H1 (cell line): ENCODE results near the gene PLCL1. TPM values are rescaled to one million over a fixed set of nuclear protein-coding genes. Genes with fewer than 3 reads are reported as not detected.

Experiments
- CTCF ChIA-PET: fragments of 300-600 bp; sonication (Branson Sonifier 250); formaldehyde crosslinking; loops from one replicate; lab custom pipeline; 2021; ENCODE audit not compliant: partially characterized antibody; lab: Charles Lee
- POLR2A ChIA-PET: fragments of 300-600 bp; sonication (Branson Sonifier 250); formaldehyde crosslinking; loops from one replicate; lab custom pipeline; 2021; ENCODE audit warnings: inconsistent platforms; ENCODE audit not compliant: partially characterized antibody; lab: Charles Lee
- DNase-seq, 2 experiments: peaks; one replicate each; pipeline versions ENCODE4 v3.0.0 to v3.0.0-alpha.2; 2010 to 2022; ENCODE audit warnings: low spot score in 2 of 2, low read depth in 1 of 2, mixed read lengths in 1 of 2
- FAIRE-seq: peaks from 2 replicates; lab custom pipeline; 2011; peaks lifted over from hg19 to GRCh38; lab: Jason Lieb, UNC
- H2AFZ ChIP-seq: 2 replicates; pipeline ENCODE4 v1.8.1; 2012; ENCODE audit warnings: low read length, inconsistent platforms
- H2AK5ac ChIP-seq: 2 replicates; pipeline ENCODE4 v1.6.1; 2013; ENCODE audit warnings: low read depth, low read length
- H2BK120ac ChIP-seq: replicated peaks from 2 replicates; pipeline ENCODE3; 2013; ENCODE audit warnings: low read depth, low read length, inconsistent platforms
- H2BK12ac ChIP-seq: 2 replicates; pipeline ENCODE4 v1.6.1; 2013; ENCODE audit warnings: low read depth, low read length
- H2BK15ac ChIP-seq: 2 replicates; pipeline ENCODE4 v1.6.1; 2013; ENCODE audit warnings: low read length
- H2BK20ac ChIP-seq: 2 replicates; pipeline ENCODE4 v1.6.1; 2013; ENCODE audit warnings: low read length
- H2BK5ac ChIP-seq: 2 replicates; pipeline ENCODE4 v1.6.1; 2013; ENCODE audit warnings: low read depth, low read length
- H3K14ac ChIP-seq: 2 replicates; pipeline ENCODE4 v1.6.1; 2013; ENCODE audit warnings: inconsistent platforms; ENCODE audit not compliant: insufficient read length
- H3K18ac ChIP-seq: 2 replicates; pipeline ENCODE4 v1.6.1; 2013; ENCODE audit warnings: low read length; ENCODE audit errors: extremely low read depth
- H3K23ac ChIP-seq: 2 replicates; pipeline ENCODE4 v1.6.1; 2013; ENCODE audit warnings: inconsistent platforms; ENCODE audit not compliant: insufficient read length
- H3K23me2 ChIP-seq: 2 replicates; pipeline ENCODE4 v1.6.1; 2013; ENCODE audit warnings: low read depth, low read length
- H3K27ac ChIP-seq: 2 replicates; pipeline ENCODE4 v1.6.1; 2011; ENCODE audit warnings: low read depth, low read length, inconsistent platforms
- H3K27me3 ChIP-seq, 4 experiments: replicated peaks in 1 of 4; 1 replicate in 1 of 4; 2 replicates in 3 of 4; pipeline versions ENCODE4 v1.6.1 to v1.8.1; 2011 to 2013; ENCODE audit warnings: low read length in 3 of 4, mild to moderate bottlenecking in 3 of 4, inconsistent platforms in 2 of 4, mixed read lengths in 2 of 4, moderate library complexity in 1 of 4; ENCODE audit not compliant: control insufficient read depth in 3 of 4, insufficient read depth in 3 of 4; ENCODE audit errors: extremely low read depth in 1 of 4
- H3K36me3 ChIP-seq, 4 experiments: 2 replicates each; pipeline versions ENCODE4 v1.6.1 to v1.8.1; 2011 to 2013; ENCODE audit warnings: mild to moderate bottlenecking in 4 of 4, low read length in 3 of 4, moderate library complexity in 2 of 4, control low read depth in 1 of 4, inconsistent platforms in 1 of 4; ENCODE audit not compliant: insufficient read depth in 4 of 4, control insufficient read depth in 2 of 4
- H3K4ac ChIP-seq: replicated peaks from 2 replicates; pipeline ENCODE3; 2013; ENCODE audit warnings: low read length, low read depth, mixed read lengths, inconsistent platforms; ENCODE audit not compliant: insufficient read length
- H3K4me1 ChIP-seq, 4 experiments: replicated peaks in 1 of 4; 1 replicate in 1 of 4; 2 replicates in 3 of 4; pipeline versions ENCODE4 v1.6.1 to v1.8.1; 2011 to 2013; ENCODE audit warnings: low read length in 3 of 4, inconsistent platforms in 2 of 4, mixed read lengths in 1 of 4; ENCODE audit not compliant: insufficient read depth in 4 of 4, control insufficient read depth in 3 of 4
- H3K4me2 ChIP-seq, 2 experiments: 2 replicates each; pipeline versions ENCODE4 v1.6.1 to v1.8.1; 2011 to 2013; ENCODE audit warnings: low read depth in 2 of 2, low read length in 2 of 2, control low read depth in 1 of 2, inconsistent platforms in 1 of 2, mild to moderate bottlenecking in 1 of 2; ENCODE audit not compliant: insufficient read depth in 1 of 2
- H3K4me3 ChIP-seq, 4 experiments: fragments of 200-600, 300-600 bp in 1 of 4; sonication (generic), shearing (Covaris generic), sonication (Bioruptor Twin) in 1 of 4; 2 replicates each; pipeline versions ENCODE4 v1.5.1 to v1.8.1; 2011 to 2016; ENCODE audit warnings: low read length in 4 of 4, low read depth in 3 of 4, control low read depth in 2 of 4, inconsistent platforms in 2 of 4, mild to moderate bottlenecking in 2 of 4, mixed read lengths in 1 of 4, moderate library complexity in 1 of 4; ENCODE audit not compliant: insufficient read depth in 2 of 4; ENCODE audit errors: extremely low read depth in 1 of 4
- H3K56ac ChIP-seq: replicated peaks from 2 replicates; pipeline ENCODE3; 2013; ENCODE audit warnings: low read depth, mild to moderate bottlenecking, mixed read lengths, low read length, inconsistent platforms; ENCODE audit not compliant: insufficient read length
- H3K79me1 ChIP-seq: 2 replicates; pipeline ENCODE4 v1.6.1; 2013; ENCODE audit warnings: low read depth, low read length, control low read depth
- H3K79me2 ChIP-seq, 2 experiments: 2 replicates each; pipeline versions ENCODE4 v1.6.1 to v1.8.1; 2012 to 2013; ENCODE audit warnings: low read length in 2 of 2, mild to moderate bottlenecking in 2 of 2, inconsistent platforms in 1 of 2; ENCODE audit not compliant: insufficient read depth in 2 of 2, control insufficient read depth in 1 of 2
- H3K9ac ChIP-seq, 4 experiments: replicated peaks in 1 of 4; 1 replicate in 1 of 4; 2 replicates in 3 of 4; pipeline versions ENCODE4 v1.6.1 to v1.8.1; 2011 to 2013; ENCODE audit warnings: low read depth in 3 of 4, low read length in 3 of 4, control low read depth in 2 of 4, mild to moderate bottlenecking in 2 of 4, moderate library complexity in 2 of 4, inconsistent platforms in 1 of 4; ENCODE audit errors: extremely low read depth in 1 of 4
- H3K9me3 ChIP-seq, 2 experiments: 2 replicates each; pipeline versions ENCODE4 v1.6.1 to v1.8.1; 2012 to 2013; ENCODE audit warnings: mild to moderate bottlenecking in 2 of 2, moderate library complexity in 2 of 2, control low read depth in 1 of 2, inconsistent platforms in 1 of 2, low read depth in 1 of 2, low read length in 1 of 2, mixed read lengths in 1 of 2; ENCODE audit not compliant: insufficient read depth in 2 of 2
- H4K20me1 ChIP-seq, 2 experiments: replicated peaks in 1 of 2; 2 replicates each; pipeline versions ENCODE3 to v1.8.1; 2011 to 2013; ENCODE audit warnings: inconsistent platforms in 2 of 2, low read length in 2 of 2, mild to moderate bottlenecking in 1 of 2; ENCODE audit not compliant: insufficient read depth in 2 of 2, control insufficient read depth in 1 of 2
- H4K5ac ChIP-seq: 2 replicates; pipeline ENCODE4 v1.6.1; 2013; ENCODE audit warnings: low read length, low read depth, mixed read lengths, inconsistent platforms; ENCODE audit not compliant: insufficient read length
- H4K8ac ChIP-seq: 2 replicates; pipeline ENCODE4 v1.8.0; 2013; ENCODE audit warnings: mild to moderate bottlenecking, moderate library complexity, low read length, inconsistent platforms; ENCODE audit not compliant: insufficient read depth; ENCODE audit errors: extremely low read depth
- H4K91ac ChIP-seq: replicated peaks from 2 replicates; pipeline ENCODE3; 2013; ENCODE audit warnings: low read length, mixed read lengths, inconsistent platforms; ENCODE audit not compliant: insufficient read length
- BCL11A ChIP-seq, 2 experiments: IDR thresholded peaks; one replicate each; pipeline ENCODE4 v1.6.1; 2011; ENCODE audit warnings: low read depth in 2 of 2, low read length in 2 of 2, mild to moderate bottlenecking in 2 of 2
- KDM4A ChIP-seq: IDR thresholded peaks from one replicate; pipeline ENCODE4 v1.7.1; 2012; ENCODE audit warnings: low read depth, mild to moderate bottlenecking, moderate library complexity, low read length, inconsistent platforms; ENCODE audit not compliant: severe bottlenecking
- PHF8 ChIP-seq: fragments of 200-600 bp; sonication (generic); conservative IDR thresholded peaks from 2 replicates; pipeline ENCODE4 v1.7.1; 2012; ENCODE audit warnings: low read depth, mild to moderate bottlenecking, inconsistent platforms, low read length, moderate library complexity
- RAD21 ChIP-seq, 2 experiments: IDR thresholded peaks in 1 of 2; conservative IDR thresholded peaks in 1 of 2; 2 replicates each; pipeline ENCODE4 v1.6.1; 2011; ENCODE audit warnings: low read depth in 2 of 2, low read length in 2 of 2, improper control_type of control experiment in 1 of 2, inconsistent platforms in 1 of 2, mild to moderate bottlenecking in 1 of 2, moderate library complexity in 1 of 2
- WGBS, 2 experiments: shearing (Covaris generic) in 1 of 2; methylation state at CpG; one replicate each; pipeline versions ENCODE4 v1.1.6 to v1.1.7; 2013 to 2015; ENCODE audit warnings: low lambda C conversion rate in 2 of 2, mixed read lengths in 2 of 2, inconsistent platforms in 1 of 2, low coverage in 1 of 2, missing lambda C conversion rate in 1 of 2; ENCODE audit not compliant: insufficient replicate concordance in 2 of 2, insufficient coverage in 1 of 2, insufficient read length in 1 of 2; ENCODE audit errors: extremely low coverage in 1 of 2, missing lambda C conversion rate in 1 of 2; 5-methylcytosine and 5-hydroxymethylcytosine counted together
- polyA plus RNA-seq, 7 experiments: library from polyadenylated mRNA; depleted of rRNA in 3 of 7; stranded (reverse) in 5 of 7; unstranded in 2 of 7; fragments of >200 nt in 5 of 7; fragments of 200-250 nt in 2 of 7; gene quantifications; 1 replicate in 5 of 7; 2 replicates in 1 of 7; 4 replicates in 1 of 7; pipeline versions ENCODE4 v1.2.1 to v1.2.3, GENCODE V29; 2011 to 2013; ENCODE audit warnings: missing spikeins in 2 of 7, mixed read lengths in 2 of 7
- total RNA-seq: library from RNA; stranded (reverse); fragmentation: NEBNext Ultra II Directional; extraction: Animal tissue kit (Norgen Biotek cat#: 25700); gene quantifications from 2 replicates; pipeline ENCODE4 v1.2.1, GENCODE V29; 2021
- TF ChIP-seq, protein P1 (sequence below): IDR thresholded peaks from 2 replicates; pipeline ENCODE4 v1.6.1; 2012; ENCODE audit warnings: inconsistent platforms

The PLCL1 gene
- total and polyA plus RNA-seq, 2 of the 8 experiments (the other 6 are each of a cell fraction or from before 2014, with no cell fraction given) = not detected

DNA sequence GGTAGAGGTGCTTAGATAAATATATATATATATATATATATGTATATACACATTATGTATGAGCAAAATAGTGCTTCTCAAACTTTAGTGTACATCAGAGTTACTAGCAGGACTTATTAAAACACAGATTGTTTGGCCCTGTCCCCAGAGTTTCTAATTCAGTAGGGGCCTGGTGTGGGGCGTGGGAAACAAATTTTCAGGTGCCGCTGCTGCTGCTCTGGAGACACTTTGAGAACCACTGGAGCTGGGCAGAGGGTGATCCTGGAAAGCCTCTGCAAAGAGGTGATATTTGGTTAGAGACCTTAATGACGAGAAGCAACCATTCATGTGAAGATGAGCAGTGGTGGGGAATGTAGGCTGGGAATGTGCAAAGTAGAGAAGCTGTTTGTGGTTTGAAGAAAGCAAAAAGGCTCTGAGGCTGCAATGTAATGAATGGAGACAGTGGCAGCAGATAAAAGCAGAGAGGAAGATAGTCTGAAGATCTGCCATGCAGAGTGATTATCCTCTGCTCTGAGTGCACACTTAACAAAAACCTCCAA, 142.9 kb downstream of the PLCL1 start:
- Histone ChIP-seq H3K4me2 (no peak overlapping the region), H3K4me3 (no peak overlapping the region), H3K36me3 (no peaks in the 10 kb centered on the region), H4K20me1 (no peaks in the 10 kb centered on the region), H3K18ac (no peak overlapping the region), H3K56ac (no peak overlapping the region), H3K14ac (no peak overlapping the region), H2AFZ (no peak overlapping the region), H4K91ac (no peak overlapping the region), H3K4me1 (peaks cover 2 to 8% (median 2%) of the 10 kb centered on the region in 4 experiments; a peak in 4 of 7 replicates), H3K4ac (no peak overlapping the region), H4K8ac (no peak overlapping the region), H3K9me3 (no peaks in the 10 kb centered on the region), H2BK12ac (no peak overlapping the region), H3K27me3 (no peaks in the 10 kb centered on the region), H2BK15ac (no peak overlapping the region), H3K23me2 (peaks cover 3% of the 10 kb centered on the region; the same call in 1 of the 2 replicates), H2AK5ac (no peak overlapping the region), H2BK20ac (no peak overlapping the region), H3K27ac (no peak overlapping the region), H3K79me2 (no peaks in the 10 kb centered on the region), H3K23ac (no peak overlapping the region), H3K9ac (no peak overlapping the region), H2BK120ac (no peak overlapping the region), H2BK5ac (no peak overlapping the region), H3K79me1 (no peaks in the 10 kb centered on the region), H4K5ac (no peak overlapping the region)
- ChIA-PET POLR2A (no interaction called here), CTCF (no interaction called here)
- no peak for FAIRE-seq
- WGBS, 2 experiments = 77% methylated on average over 3 of the region's 3 CpGs; no CpG with 5 or more reads in 1 of the 2 experiments
- no peak for DNase-seq
- TF ChIP-seq KDM4A (no peak), RAD21 (IDR thresholded peaks at IDR 0.05 in 1 of 2, conservative IDR thresholded peaks at IDR 0.05 in 1 of 2; ENCODE audit: low read depth in 2 of 2, low read length in 2 of 2) (no peak), PHF8 (no peak), BCL11A (IDR thresholded peaks at IDR 0.05; ENCODE audit: low read depth in 2 of 2, low read length in 2 of 2) (no peak)
- TF ChIP-seq, protein P1, sequence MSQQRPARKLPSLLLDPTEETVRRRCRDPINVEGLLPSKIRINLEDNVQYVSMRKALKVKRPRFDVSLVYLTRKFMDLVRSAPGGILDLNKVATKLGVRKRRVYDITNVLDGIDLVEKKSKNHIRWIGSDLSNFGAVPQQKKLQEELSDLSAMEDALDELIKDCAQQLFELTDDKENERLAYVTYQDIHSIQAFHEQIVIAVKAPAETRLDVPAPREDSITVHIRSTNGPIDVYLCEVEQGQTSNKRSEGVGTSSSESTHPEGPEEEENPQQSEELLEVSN = no peak
